ENCODE measurements around the gene SNTG2. TPM values are rescaled to one million over a fixed set of nuclear protein-coding genes. Genes with fewer than 3 reads are reported as not detected.

Gene SNTG2
- total RNA-seq, 1 donor from 2014 or later = 0.17 TPM

DNA sequence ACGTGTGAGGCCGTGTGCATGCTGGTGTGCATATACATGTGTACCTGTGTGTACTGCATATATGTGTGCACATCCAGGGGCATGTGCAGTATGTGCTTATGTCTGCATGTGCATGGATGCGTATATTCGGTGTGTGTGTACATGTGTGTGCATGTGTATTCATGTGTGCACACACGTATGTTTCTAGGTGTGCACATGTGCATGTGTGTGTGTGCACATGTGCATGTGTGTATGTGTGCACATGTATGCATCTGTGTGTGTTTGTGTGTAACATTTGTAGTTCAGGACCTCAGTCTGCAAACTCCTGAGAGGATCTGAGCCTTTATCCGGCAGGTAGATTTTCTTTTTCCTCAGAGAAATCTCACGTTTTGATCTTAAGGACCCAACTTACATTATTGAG is 201.7 kb downstream of the SNTG2 start:
- DNase-seq = no peak

DNA sequence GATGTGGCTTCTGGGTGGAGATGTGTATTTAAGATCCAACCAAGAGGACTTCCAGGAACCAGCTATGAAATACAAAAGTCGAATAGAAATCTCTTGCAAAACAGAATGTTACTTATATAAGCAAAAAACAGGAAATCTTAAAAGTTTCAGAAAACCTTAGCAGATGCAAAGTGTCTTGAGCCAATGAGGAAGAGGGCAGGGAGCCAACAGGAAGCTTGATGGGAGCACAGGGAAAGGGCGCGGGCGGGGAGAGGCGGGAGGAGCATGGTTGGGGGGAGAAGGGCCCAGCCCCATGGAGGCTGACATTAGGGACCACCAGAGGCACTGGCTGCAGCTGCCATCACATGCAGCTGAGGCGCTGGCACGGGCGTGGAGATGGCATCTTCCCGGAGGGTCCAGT is 203.3 kb downstream of the SNTG2 start:
- DNase-seq = no peak

DNA sequence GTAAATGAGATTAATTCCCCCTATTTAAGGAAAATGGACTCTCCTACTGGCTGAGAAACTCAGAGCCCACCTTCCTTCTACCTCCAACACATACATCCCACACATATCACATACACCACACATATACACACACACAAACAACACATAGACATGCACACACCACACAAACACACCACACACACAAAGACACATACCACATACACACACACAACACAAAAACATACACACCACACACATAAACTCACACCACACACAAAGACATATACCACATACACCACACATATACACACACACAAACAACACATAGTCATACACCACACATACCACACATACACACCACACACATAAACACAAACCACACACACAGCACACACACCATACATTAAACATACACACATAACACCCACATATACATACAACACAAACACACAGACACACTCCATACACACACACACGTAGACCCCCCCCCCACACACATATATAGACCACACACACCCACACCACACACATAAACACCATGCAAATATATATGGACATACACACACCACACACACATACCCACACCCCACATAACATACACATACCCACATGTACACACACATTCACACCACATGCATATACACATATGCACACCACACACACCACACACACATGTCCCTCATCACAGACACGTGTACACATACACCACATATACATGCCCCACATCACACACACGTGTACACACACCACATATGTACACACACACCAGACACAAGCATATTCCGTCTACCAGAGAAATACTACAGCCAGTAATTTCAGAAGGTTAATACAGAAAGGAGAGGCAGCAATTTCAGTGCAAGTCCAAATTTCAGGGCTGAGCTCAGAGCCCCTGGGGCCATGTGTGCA is 204.3 kb downstream of the SNTG2 start:
- DNase-seq = no peak

GRCh38 chr2:1156059-1156458 is 205.4 kb downstream of the SNTG2 start:
- no peak for DNase-seq

- no peak for DNase-seq
Measured at GRCh38 chr2:1156531-1156930, 205.9 kb downstream of the SNTG2 start.

- no peak for DNase-seq
Measured at GRCh38 chr2:1157107-1157506, 206.5 kb downstream of the SNTG2 start.

- no peak for DNase-seq
Measured at GRCh38 chr2:1159013-1159412, 208.4 kb downstream of the SNTG2 start.

- DNase-seq = no peak
Measured at GRCh38 chr2:1162246-1162645, 211.6 kb downstream of the SNTG2 start.

GRCh38 chr2:1162768-1163584 is 212.3 kb downstream of the SNTG2 start:
- DNase-seq = no peak

DNA sequence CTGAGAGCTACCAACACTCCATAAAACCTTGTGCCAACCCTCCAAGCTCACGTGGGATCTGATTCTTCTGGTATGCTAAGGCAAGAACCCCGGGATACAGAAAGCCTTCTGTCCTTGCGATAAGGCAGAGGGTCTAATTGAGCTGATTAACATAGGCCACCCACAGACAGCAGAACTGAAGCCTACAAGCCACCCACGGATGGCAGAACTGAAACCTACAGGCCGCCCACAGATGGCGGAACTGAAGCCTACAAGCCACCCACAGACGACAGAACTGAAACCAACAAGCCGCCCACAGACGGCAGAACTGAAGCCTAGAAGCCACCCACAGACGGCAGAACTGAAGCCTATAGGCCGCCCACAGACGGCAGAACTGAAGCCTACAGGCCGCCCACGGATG is 216.3 kb downstream of the SNTG2 start:
- DNase-seq = no peak

- DNase-seq = no peak
Measured at GRCh38 chr2:1168846-1169245, 218.2 kb downstream of the SNTG2 start.

DNA sequence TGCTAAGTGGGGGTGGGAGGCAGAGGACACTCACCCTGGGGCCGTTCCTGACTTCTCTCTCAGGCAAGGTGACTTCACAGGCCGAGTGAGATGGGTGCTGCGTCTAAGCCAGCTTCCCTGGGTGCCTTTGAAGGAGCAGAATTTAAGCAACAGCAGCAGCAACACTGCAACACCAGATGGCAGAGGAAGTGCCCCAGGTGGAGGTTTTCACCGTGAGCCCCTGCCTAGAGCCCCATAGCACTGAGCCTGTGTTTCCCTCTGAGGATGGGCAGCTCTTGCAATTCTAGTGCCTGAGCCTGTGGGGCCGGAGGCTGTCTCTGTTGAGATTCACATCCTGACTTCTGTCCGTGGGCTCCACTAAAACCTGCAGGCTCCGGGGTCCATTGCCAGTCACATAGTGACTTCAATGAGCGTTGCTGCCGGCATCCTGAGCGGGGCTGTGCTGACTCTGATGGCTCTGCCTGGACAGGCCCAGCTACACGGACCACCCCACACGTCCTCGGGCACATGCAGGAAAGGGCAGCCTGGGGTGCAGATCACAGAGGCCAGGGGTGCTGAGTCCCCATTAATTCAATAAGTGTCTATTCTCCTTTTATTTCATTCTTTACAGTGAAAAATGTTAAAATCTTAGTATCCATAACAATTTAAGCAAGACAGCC is 218.8 kb downstream of the SNTG2 start:
- DNase-seq = no peak

DNA sequence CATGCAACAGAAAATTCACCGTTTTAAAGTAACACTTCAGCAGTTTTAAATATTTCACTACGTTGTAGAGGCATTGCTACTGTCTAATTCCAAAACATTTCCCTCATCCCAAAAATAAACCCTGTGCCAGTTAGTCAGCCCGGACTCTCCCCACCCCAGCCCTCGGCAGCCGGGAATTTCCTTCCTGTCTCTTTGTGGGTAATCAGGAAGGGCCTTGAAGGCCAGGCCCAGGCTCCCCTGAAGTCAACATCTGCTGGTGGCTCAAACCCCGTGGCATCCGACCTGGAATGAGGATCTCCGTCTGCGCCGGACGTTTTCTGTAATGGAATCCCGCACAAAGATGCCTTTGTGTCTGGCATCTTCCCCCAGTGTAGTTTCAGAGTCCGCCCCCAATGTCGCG is 219.6 kb downstream of the SNTG2 start:
- no peak for DNase-seq

GRCh38 chr2:1170711-1171110 is 220.1 kb downstream of the SNTG2 start:
- no peak for DNase-seq

DNA sequence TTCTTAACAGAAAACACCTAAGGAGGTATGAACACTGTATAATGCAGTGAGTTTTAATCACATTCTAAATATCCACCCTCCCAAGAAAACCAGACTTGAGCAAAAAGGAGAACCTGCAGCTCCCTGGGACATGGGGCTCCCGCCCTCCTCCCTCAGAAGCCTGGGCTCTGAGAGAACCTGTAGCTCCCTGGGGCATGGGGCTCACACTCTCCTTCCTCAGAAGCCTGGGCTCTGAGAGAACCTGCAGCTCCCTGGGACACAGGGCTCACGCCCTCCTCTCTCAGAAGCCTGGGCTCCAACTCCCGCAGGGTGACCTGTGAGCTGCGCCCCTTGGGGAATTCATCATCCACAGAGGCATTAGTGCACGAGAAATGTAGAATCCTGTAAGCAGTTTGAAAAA is 222.9 kb downstream of the SNTG2 start:
- DNase-seq = no peak

- DNase-seq = no peak
Measured at GRCh38 chr2:1181893-1182292, 231.2 kb downstream of the SNTG2 start.

- no peak for DNase-seq
Measured at GRCh38 chr2:1183300-1183699, 232.7 kb downstream of the SNTG2 start.

- DNase-seq = no peak
Measured at GRCh38 chr2:1186421-1186820, 235.8 kb downstream of the SNTG2 start.

GRCh38 chr2:1187189-1187588 is 236.5 kb downstream of the SNTG2 start:
- no peak for DNase-seq

GRCh38 chr2:1192121-1192520 is 241.5 kb downstream of the SNTG2 start:
- DNase-seq = no peak

GRCh38 chr2:1193801-1194200 is 243.2 kb downstream of the SNTG2 start:
- DNase-seq = no peak

- no peak for DNase-seq
Measured at GRCh38 chr2:1203772-1204171, 253.1 kb downstream of the SNTG2 start.

DNA sequence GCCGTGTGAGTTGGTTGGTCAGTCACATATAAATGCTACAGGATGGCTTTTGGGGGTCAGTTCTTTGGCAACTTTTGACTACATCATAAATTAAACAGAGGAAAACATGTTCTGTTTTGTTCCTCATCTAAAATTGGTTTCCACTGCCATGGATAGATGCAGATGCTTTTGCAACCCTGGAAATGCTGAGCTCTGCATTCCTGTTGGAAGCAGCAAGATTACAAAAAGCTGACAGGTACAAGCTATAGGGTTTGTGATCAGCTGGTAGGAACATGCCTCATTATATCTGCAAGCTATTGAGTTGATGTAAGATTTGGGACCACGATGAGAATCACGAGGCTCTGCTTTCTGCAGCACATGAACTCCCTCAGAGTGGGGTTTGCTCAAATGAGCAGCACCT is 255.2 kb downstream of the SNTG2 start:
- no peak for DNase-seq

Data from dermis blood vessel endothelial cell (primary cell).